BLaER1 treated with 17β-estradiol and CSF1 and Interleukin-3, amounts not matched to agents 10 nM and 100 nM (cell line): ENCODE results near the gene HELZ2.

Source experiments
- H3K27ac ChIP-seq, 11 experiments: shearing (Covaris generic); formaldehyde crosslinking; 2 replicates each; pipeline ENCODE4 v1.8.1; 2022
- H3K27me3 ChIP-seq, 11 experiments: shearing (Covaris generic); formaldehyde crosslinking; 2 replicates each; pipeline ENCODE4 v1.8.1; 2022
- H3K36me3 ChIP-seq, 11 experiments: shearing (Covaris generic); formaldehyde crosslinking; 2 replicates each; pipeline ENCODE4 v1.8.1; 2022
- H3K4me1 ChIP-seq, 10 experiments: shearing (Covaris generic); formaldehyde crosslinking; 2 replicates each; pipeline ENCODE4 v1.8.1; 2022
- H3K4me2 ChIP-seq, 11 experiments: shearing (Covaris generic); formaldehyde crosslinking; 2 replicates each; pipeline ENCODE4 v1.8.1; 2022
- H3K4me3 ChIP-seq, 10 experiments: shearing (Covaris generic); formaldehyde crosslinking; 2 replicates each; pipeline ENCODE4 v1.8.1; 2022
- H3K9ac ChIP-seq, 11 experiments: shearing (Covaris generic); formaldehyde crosslinking; 2 replicates each; pipeline ENCODE4 v1.8.1; 2022
- H3K9me3 ChIP-seq, 11 experiments: shearing (Covaris generic); formaldehyde crosslinking; replicated peaks in 1 of 11; 2 replicates each; pipeline ENCODE4 v1.8.1; 2022
- H4K20me1 ChIP-seq, 11 experiments: shearing (Covaris generic); formaldehyde crosslinking; 2 replicates each; pipeline ENCODE4 v1.8.1; 2022
- Cebpa-rat ChIP-seq, 11 experiments: shearing (Covaris generic); IDR thresholded peaks; 2 replicates each; pipeline ENCODE4 v1.8.1; 2022

The HELZ2 gene

GRCh38 chr20:63587776-63588591 lies 13.9 kb upstream of the HELZ2 start:
- Histone ChIP-seq H3K4me3 (peak overlapping the region in 8 of 10 experiments; percentile 2 to 47 (median 22); a peak in 7 of 20 replicates), H3K27ac (peak overlapping the region; percentile 43 to 83 (median 75); a peak in 20 of 22 replicates), H3K36me3 (peaks cover 33 to 49% (median 38%) of the 10 kb centered on the region in 11 experiments), H3K4me2 (peak overlapping the region; percentile 77 to 98 (median 94)), H3K4me1 (peaks cover 27 to 78% (median 70%) of the 10 kb centered on the region in 10 experiments), H3K9ac (peak overlapping the region; percentile 40 to 71 (median 66); a peak in 20 of 22 replicates), H3K9me3 (no peaks in the 10 kb centered on the region), H3K27me3 (peaks cover 0 to 17% (median 0%) of the 10 kb centered on the region in 11 experiments; a peak in 5 of 22 replicates), H4K20me1 (peaks cover 5 to 66% (median 37%) of the 10 kb centered on the region in 11 experiments; a peak in 20 of 22 replicates)
- TF ChIP-seq Cebpa-rat (IDR thresholded peaks at IDR 0.05) = no peak

DNA sequence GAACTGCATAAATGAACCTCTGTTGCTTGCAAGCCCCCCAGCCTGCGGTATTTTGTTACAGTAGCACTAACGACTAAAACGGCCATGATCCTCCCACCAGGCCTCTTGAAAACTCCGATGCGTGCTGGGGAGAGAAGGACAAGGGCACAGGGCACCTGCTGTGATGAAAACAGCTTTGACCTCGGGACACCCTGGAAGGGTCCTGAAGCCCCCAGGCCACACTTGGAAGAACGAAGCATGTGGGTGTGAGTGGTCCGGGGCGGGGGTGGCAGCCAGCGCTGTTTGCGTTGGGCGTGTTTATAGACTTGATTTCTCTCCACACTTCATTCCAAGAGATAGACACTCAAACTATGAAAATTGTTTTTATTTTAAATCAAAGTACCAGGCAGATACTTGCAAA lies 13.2 kb upstream of the HELZ2 start:
- peaks cover 0 to 22% (median 0%) of the 10 kb centered on the region in 11 experiments; a peak in 5 of 22 replicates for H3K27me3 ChIP-seq
- H3K9me3 ChIP-seq = no peaks in the 10 kb centered on the region
- H3K4me1 ChIP-seq = peaks cover 27 to 82% (median 70%) of the 10 kb centered on the region in 10 experiments
- peak overlapping the region in 4 of 10 experiments; percentile 5 to 47 (median 25); a peak in 3 of 20 replicates for H3K4me3 ChIP-seq
- TF ChIP-seq Cebpa-rat (IDR thresholded peaks at IDR 0.05) = no peak
- H3K4me2 ChIP-seq = peak overlapping the region; percentile 77 to 98 (median 94)
- H4K20me1 ChIP-seq = peaks cover 5 to 65% (median 32%) of the 10 kb centered on the region in 11 experiments; a peak in 20 of 22 replicates
- H3K27ac ChIP-seq = peak overlapping the region in 9 of 11 experiments; percentile 60 to 83 (median 75); a peak in 17 of 22 replicates
- peak overlapping the region in 8 of 11 experiments; percentile 0 to 71 (median 68); a peak in 13 of 22 replicates for H3K9ac ChIP-seq
- peaks cover 26 to 41% (median 31%) of the 10 kb centered on the region in 11 experiments for H3K36me3 ChIP-seq

DNA sequence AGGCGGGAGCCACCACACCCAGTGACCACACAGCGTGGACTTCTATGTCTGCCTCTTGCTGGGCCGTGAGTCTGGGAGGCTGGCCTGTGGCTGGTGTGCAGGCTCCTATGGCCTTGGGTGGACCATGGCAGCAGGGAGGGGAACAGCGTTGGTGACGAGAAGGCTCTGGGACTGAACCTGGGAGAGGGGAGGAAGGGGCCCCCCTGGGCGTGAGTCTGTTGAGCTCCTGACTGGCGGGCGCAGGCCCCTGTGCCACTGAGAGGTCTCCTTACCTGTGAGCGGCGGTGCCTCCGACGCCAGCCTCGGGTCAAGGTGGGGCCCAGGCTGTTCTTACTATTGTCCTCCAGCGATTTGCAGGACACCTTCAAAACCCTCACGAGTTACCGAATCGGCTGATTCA lies 12.8 kb upstream of the HELZ2 start:
- no peak for TF ChIP-seq Cebpa-rat (IDR thresholded peaks at IDR 0.05)
- Histone ChIP-seq H3K36me3 (peaks cover 21 to 37% (median 26%) of the 10 kb centered on the region in 11 experiments), H3K9me3 (no peaks in the 10 kb centered on the region), H3K27me3 (peaks cover 0 to 22% (median 0%) of the 10 kb centered on the region in 11 experiments; a peak in 5 of 22 replicates), H3K4me3 (no peak overlapping the region), H3K4me2 (peak overlapping the region; percentile 77 to 98 (median 94)), H4K20me1 (peaks cover 5 to 61% (median 32%) of the 10 kb centered on the region in 11 experiments; a peak in 20 of 22 replicates), H3K27ac (peak overlapping the region in 7 of 11 experiments; percentile 75 to 83 (median 76); a peak in 11 of 22 replicates), H3K9ac (peak overlapping the region in 4 of 11 experiments; percentile 0 to 70 (median 68); a peak in 3 of 22 replicates), H3K4me1 (peaks cover 27 to 82% (median 70%) of the 10 kb centered on the region in 10 experiments)

DNA sequence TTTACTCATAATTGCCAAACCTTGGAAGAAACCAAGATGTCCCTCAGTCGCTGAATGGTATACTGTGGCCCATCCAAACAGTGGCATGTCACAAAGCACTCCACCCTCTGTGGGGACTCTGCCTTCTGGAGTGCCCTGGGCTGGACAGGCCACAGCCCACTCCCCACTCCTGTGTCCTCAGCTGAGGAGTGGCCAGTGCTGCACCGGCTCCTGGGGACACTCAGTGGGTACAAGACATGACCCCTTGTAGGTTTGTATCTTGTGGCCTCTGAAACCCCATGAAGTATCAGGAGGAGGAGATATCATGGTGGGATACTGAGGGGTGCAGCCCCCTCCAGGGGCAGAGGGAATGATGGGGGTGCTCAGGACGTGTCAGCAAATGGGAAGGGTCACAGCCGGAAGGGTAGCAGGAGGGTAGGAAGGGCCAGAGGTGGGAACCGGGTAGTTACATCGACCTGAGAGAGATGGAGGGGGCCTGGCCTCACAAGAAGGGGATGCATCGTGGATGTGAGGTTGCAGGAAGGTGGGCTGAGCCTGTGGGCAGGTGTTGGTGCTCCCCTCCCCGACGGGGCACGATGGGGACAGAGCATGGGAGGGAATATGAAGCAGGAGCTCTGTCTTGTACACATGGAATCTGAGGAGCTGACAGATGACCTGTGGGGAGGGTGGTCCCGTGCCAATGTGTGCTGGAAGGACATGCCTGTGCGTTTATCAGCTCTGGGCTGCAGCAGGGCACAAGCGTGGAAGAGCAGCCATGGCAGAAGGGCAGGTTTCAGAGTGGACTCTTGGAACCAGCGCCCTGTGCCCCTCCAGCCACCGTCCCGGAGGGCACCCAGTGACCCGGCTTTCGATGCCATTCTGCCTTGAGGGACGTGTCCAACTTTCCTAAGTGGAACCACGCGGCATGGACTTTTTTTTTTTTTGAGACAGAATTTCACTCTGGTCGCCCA lies 11.9 kb upstream of the HELZ2 start:
- Histone ChIP-seq H3K4me3 (no peak overlapping the region), H3K4me2 (peak overlapping the region in 8 of 11 experiments; percentile 63 to 98 (median 76); a peak in 19 of 22 replicates), H3K4me1 (peaks cover 27 to 87% (median 73%) of the 10 kb centered on the region in 10 experiments), H3K27me3 (peaks cover 0 to 30% (median 0%) of the 10 kb centered on the region in 11 experiments; a peak in 5 of 22 replicates), H3K36me3 (peaks cover 14 to 28% (median 17%) of the 10 kb centered on the region in 11 experiments), H3K9ac (peak overlapping the region in 1 of 11 experiments; percentile 19; a peak in 1 of 22 replicates), H4K20me1 (peaks cover 5 to 53% (median 31%) of the 10 kb centered on the region in 11 experiments; a peak in 20 of 22 replicates), H3K27ac (peak overlapping the region in 4 of 11 experiments; percentile 32 to 75 (median 52); a peak in 7 of 22 replicates), H3K9me3 (no peaks in the 10 kb centered on the region)
- no peak for TF ChIP-seq Cebpa-rat (IDR thresholded peaks at IDR 0.05)

DNA sequence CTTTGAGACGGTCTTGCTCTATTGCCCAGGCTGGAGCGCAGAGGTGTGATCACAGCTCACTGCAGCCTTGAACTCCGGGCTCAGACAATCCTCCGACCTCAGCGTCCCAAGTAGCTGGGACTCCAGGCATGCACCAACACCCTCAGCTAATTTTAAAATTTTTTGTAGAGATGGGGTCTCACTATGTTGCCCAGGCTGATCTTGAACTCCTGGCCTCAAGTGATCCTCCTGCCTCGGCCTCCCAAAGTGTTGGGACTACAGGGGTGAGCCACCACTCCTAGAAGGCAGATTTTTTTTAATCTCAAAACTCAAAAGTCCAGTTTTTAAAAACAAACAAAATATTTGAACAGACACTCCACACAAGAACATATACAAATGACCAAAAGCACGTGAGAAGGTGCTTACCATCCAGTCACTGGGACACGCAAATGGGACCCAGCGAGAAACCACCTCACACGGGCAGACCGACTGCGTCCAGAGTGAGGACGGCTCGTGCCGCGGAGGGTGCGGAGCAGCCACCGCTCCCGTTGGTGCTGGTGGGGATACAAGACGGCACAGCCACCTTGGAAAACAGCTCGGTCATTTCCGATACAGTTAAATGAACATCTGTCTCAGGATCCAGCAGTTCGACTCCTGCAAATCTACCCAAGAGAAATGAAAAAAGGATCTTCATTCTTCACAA lies 8.5 kb upstream of the HELZ2 start:
- no peak for TF ChIP-seq Cebpa-rat (IDR thresholded peaks at IDR 0.05)

GRCh38 chr20:63580796-63581461 lies 6.9 kb upstream of the HELZ2 start:
- no peak for TF ChIP-seq Cebpa-rat (IDR thresholded peaks at IDR 0.05)
- no peaks in the 10 kb centered on the region for H3K9me3 ChIP-seq
- H3K9ac ChIP-seq = no peak overlapping the region
- H3K4me2 ChIP-seq = peak overlapping the region in 6 of 11 experiments; percentile 4 to 30 (median 8); a peak in 6 of 22 replicates
- H3K27me3 ChIP-seq = peaks cover 0 to 72% (median 3%) of the 10 kb centered on the region in 11 experiments; a peak in 8 of 22 replicates
- H3K4me3 ChIP-seq = no peak overlapping the region
- H3K4me1 ChIP-seq = peaks cover 0 to 47% (median 34%) of the 10 kb centered on the region in 10 experiments; a peak in 17 of 20 replicates
- peaks cover 0 to 12% (median 0%) of the 10 kb centered on the region in 11 experiments; a peak in 2 of 22 replicates for H4K20me1 ChIP-seq
- H3K27ac ChIP-seq = no peak overlapping the region; a peak in 1 of 22 replicates
- no peaks in the 10 kb centered on the region for H3K36me3 ChIP-seq

More for the DNA sequence above, 8.5 kb upstream of the HELZ2 start:
- H3K4me1 ChIP-seq = peaks cover 12 to 63% (median 49%) of the 10 kb centered on the region in 10 experiments
- H3K9ac ChIP-seq = peak overlapping the region in 2 of 11 experiments; percentile 15 to 25; a peak in 2 of 22 replicates
- H3K9me3 ChIP-seq = no peaks in the 10 kb centered on the region
- peak overlapping the region in 2 of 11 experiments; percentile 32 to 98; a peak in 3 of 22 replicates for H3K4me2 ChIP-seq
- H3K27me3 ChIP-seq = peaks cover 0 to 62% (median 0%) of the 10 kb centered on the region in 11 experiments; a peak in 7 of 22 replicates
- peaks cover 0 to 24% (median 2%) of the 10 kb centered on the region in 11 experiments; a peak in 10 of 22 replicates for H4K20me1 ChIP-seq
- no peak overlapping the region for H3K4me3 ChIP-seq
- H3K27ac ChIP-seq = peak overlapping the region in 6 of 11 experiments; percentile 4 to 75 (median 64); a peak in 7 of 22 replicates
- peaks cover 0 to 6% (median 0%) of the 10 kb centered on the region in 11 experiments; a peak in 3 of 22 replicates for H3K36me3 ChIP-seq
